HG03521 (cell line): ENCODE measurements around the gene FNDC7.
"Not testable (repeated sequence)": the region's sequence is repeated elsewhere in the genome, so short reads cannot be mapped to it uniquely, and the experiment has no call there.

Experiments used
- ATAC-seq: cut with Tn5 transposase; IDR thresholded peaks from one replicate; pipeline ENCODE4 v1.9.1; 2021; ENCODE audit warnings: mild to moderate bottlenecking, moderate library complexity; ENCODE audit not compliant: unreplicated experiment

Gene FNDC7

GRCh38 chr1:108712606-108713150 is at the start of gene FNDC7:
Gene FNDC7 (plus strand): TSS chr1:108712908. CDS start chr1:108712934, 26 bp downstream.
- no peak for ATAC-seq

GRCh38 chr1:108663074-108663473 is 49.6 kb upstream of the FNDC7 start:
- no peak for ATAC-seq

GRCh38 chr1:108664481-108664880 is 48.2 kb upstream of the FNDC7 start:
- no peak for ATAC-seq

- no peak for ATAC-seq
These were observed 47.6 kb upstream of the FNDC7 start for GRCh38 chr1:108665067-108665466.

- no peak for ATAC-seq
These were observed 46.9 kb upstream of the FNDC7 start for GRCh38 chr1:108665771-108666170.

- ATAC-seq: not testable (repeated sequence)
These were observed 45.3 kb upstream of the FNDC7 start for GRCh38 chr1:108667422-108667821.

- no peak for ATAC-seq
These were observed 43.9 kb upstream of the FNDC7 start for GRCh38 chr1:108668777-108669176.

- no peak for ATAC-seq
These were observed 43.0 kb upstream of the FNDC7 start for GRCh38 chr1:108669679-108670078.

- no peak for ATAC-seq
These were observed 42.5 kb upstream of the FNDC7 start for GRCh38 chr1:108670131-108670773.

- ATAC-seq: no peak
These were observed 41.6 kb upstream of the FNDC7 start for GRCh38 chr1:108671143-108671542.

- no peak for ATAC-seq
These were observed 34.0 kb upstream of the FNDC7 start for GRCh38 chr1:108678706-108679105.

GRCh38 chr1:108679586-108680213 is 33.0 kb upstream of the FNDC7 start:
- no peak for ATAC-seq

- not testable (repeated sequence) for ATAC-seq
These were observed 31.0 kb upstream of the FNDC7 start for GRCh38 chr1:108681701-108682100.

- ATAC-seq: no peak
These were observed 27.2 kb upstream of the FNDC7 start for GRCh38 chr1:108685529-108685928.

- ATAC-seq: no peak
These were observed 25.9 kb upstream of the FNDC7 start for GRCh38 chr1:108686614-108687313.

- peak; percentile 1 for ATAC-seq
These were observed 21.4 kb upstream of the FNDC7 start for GRCh38 chr1:108691128-108691941.

- ATAC-seq: peak; percentile 89
These were observed 20.6 kb upstream of the FNDC7 start, which contains the start of gene PRPF38B for GRCh38 chr1:108691942-108692723. Gene PRPF38B (plus strand): TSS chr1:108692310. CDS start chr1:108692592, 282 bp downstream.

- peak; percentile 49 for ATAC-seq
These were observed 19.7 kb upstream of the FNDC7 start for GRCh38 chr1:108692724-108693655.

GRCh38 chr1:108695535-108695934 is 17.2 kb upstream of the FNDC7 start:
- ATAC-seq: no peak
